ENCODE measurements around the gene AMBRA1. TPM values are rescaled to one million over a fixed set of nuclear protein-coding genes. Genes with fewer than 3 reads are reported as not detected.

Gene AMBRA1
- total RNA-seq, 2 experiments from 2014 or later: 24.6 to 30.7 TPM

- CTCF ChIA-PET (ENCODE audit: unreplicated experiment): no interaction called here
- H4K20me1 ChIP-seq (ENCODE audit: insufficient read depth, low read length): peaks cover 12% of the 10 kb centered on the region; the same call in 1 of the 2 replicates
- intact Hi-C loops (cut with micrococcal nuclease; ENCODE audit: unreplicated experiment): no loop called here
These were observed 60.3 kb downstream of the AMBRA1 start for GRCh38 chr11:46533396-46534100.

GRCh38 chr11:46529928-46530574, 63.8 kb downstream of the AMBRA1 start:
- DNase-seq (ENCODE audit: low spot score): no peak
- intact Hi-C loops (cut with micrococcal nuclease; ENCODE audit: unreplicated experiment): loop anchor here (1.0 to 10.0 kb wide), 2 partner anchors 141 to 295 kb away; no protein-coding TSS in a partner anchor
- BruUV-seq (replicated peaks): no TSS peak
- Histone ChIP-seq H3K9me3 (ENCODE audit: low read length) (no peaks in the 10 kb centered on the region), H3K4me1 (ENCODE audit: insufficient read depth, low read length, poor library complexity, severe bottlenecking) (peaks cover 15% of the 10 kb centered on the region), H4K20me1 (ENCODE audit: insufficient read depth, low read length) (no peaks in the 10 kb centered on the region), H2AFZ (ENCODE audit: low read length) (no peak overlapping the region), H3K36me3 (ENCODE audit: insufficient read depth, low read length) (peaks cover 6% of the 10 kb centered on the region), H3K79me2 (ENCODE audit: insufficient read depth, low read depth, low read length) (peaks cover 50% of the 10 kb centered on the region), H3K9me2 (ENCODE audit: insufficient read depth, low read length) (no peaks in the 10 kb centered on the region), H3K4me2 (ENCODE audit: low read length) (no peak overlapping the region), H3K4me3 (ENCODE audit: low read depth, low read length, poor library complexity, severe bottlenecking) (no peak overlapping the region), H3K27ac (ENCODE audit: low read depth, low read length, poor library complexity, severe bottlenecking) (no peak overlapping the region)
- ChIA-PET POLR2A (no interaction called here), CTCF (ENCODE audit: unreplicated experiment) (interaction anchor here (1.4 kb wide), 1 partner anchor 40 kb away, joined by 4 read pairs; no protein-coding TSS in a partner anchor)
- TF ChIP-seq, protein P1, sequence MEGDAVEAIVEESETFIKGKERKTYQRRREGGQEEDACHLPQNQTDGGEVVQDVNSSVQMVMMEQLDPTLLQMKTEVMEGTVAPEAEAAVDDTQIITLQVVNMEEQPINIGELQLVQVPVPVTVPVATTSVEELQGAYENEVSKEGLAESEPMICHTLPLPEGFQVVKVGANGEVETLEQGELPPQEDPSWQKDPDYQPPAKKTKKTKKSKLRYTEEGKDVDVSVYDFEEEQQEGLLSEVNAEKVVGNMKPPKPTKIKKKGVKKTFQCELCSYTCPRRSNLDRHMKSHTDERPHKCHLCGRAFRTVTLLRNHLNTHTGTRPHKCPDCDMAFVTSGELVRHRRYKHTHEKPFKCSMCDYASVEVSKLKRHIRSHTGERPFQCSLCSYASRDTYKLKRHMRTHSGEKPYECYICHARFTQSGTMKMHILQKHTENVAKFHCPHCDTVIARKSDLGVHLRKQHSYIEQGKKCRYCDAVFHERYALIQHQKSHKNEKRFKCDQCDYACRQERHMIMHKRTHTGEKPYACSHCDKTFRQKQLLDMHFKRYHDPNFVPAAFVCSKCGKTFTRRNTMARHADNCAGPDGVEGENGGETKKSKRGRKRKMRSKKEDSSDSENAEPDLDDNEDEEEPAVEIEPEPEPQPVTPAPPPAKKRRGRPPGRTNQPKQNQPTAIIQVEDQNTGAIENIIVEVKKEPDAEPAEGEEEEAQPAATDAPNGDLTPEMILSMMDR (conservative IDR thresholded peaks at IDR 0.05; ENCODE audit: low read length): no peak
- TF ChIP-seq EZH2phosphoT487 (IDR thresholded peaks at IDR 0.05; ENCODE audit: borderline replicate concordance, low read depth, low read length): no peak

More at GRCh38 chr11:46533396-46534100, 60.3 kb downstream of the AMBRA1 start:
- TF ChIP-seq, protein P1 (conservative IDR thresholded peaks at IDR 0.05; ENCODE audit: low read length): no peak
- TF ChIP-seq EZH2phosphoT487 (IDR thresholded peaks at IDR 0.05; ENCODE audit: borderline replicate concordance, low read depth, low read length): no peak
- Histone ChIP-seq H3K9me3 (ENCODE audit: low read length) (no peaks in the 10 kb centered on the region), H3K9me2 (ENCODE audit: insufficient read depth, low read length) (no peaks in the 10 kb centered on the region), H3K4me1 (ENCODE audit: insufficient read depth, low read length, poor library complexity, severe bottlenecking) (peaks cover 7% of the 10 kb centered on the region), H2AFZ (ENCODE audit: low read length) (no peak overlapping the region), H3K36me3 (ENCODE audit: insufficient read depth, low read length) (no peaks in the 10 kb centered on the region), H3K27ac (ENCODE audit: low read depth, low read length, poor library complexity, severe bottlenecking) (no peak overlapping the region), H3K79me2 (ENCODE audit: insufficient read depth, low read depth, low read length) (peaks cover 52% of the 10 kb centered on the region; the same call in 1 of the 2 replicates), H3K4me3 (ENCODE audit: low read depth, low read length, poor library complexity, severe bottlenecking) (no peak overlapping the region), H3K4me2 (ENCODE audit: low read length) (no peak overlapping the region)
- BruUV-seq (replicated peaks): no TSS peak
- POLR2A ChIA-PET: interaction anchor here (0.6 to 0.8 kb wide), 2 partner anchors 15 to 29 kb away, joined by 3 to 4 read pairs; no protein-coding TSS in a partner anchor
- no peak for DNase-seq (ENCODE audit: low spot score)
